Activated naive CD4-positive, alpha-beta T cell (primary cell): Measurements from ENCODE around the gene SMS.

Source experiments
- DNase-seq, 4 experiments: peaks; one replicate each; lab custom pipeline; 2025; lab: John Stamatoyannopoulos, UW

SMS gene

GRCh38 chrX:22040184-22040583 is 99.7 kb downstream of the SMS start:
- DNase-seq = no peak

- DNase-seq = no peak
These were observed 101.5 kb downstream of the SMS start for GRCh38 chrX:22041907-22042530.

- DNase-seq = no peak
These were observed 103.4 kb downstream of the SMS start for GRCh38 chrX:22043872-22044271.
